ENCODE data around the gene SLC35F4. TPM values are rescaled to one million over a fixed set of nuclear protein-coding genes. Genes with fewer than 3 reads are reported as not detected.

The SLC35F4 gene
- polyA plus RNA-seq, 1 donor from 2014 or later = 21.0 TPM

DNA sequence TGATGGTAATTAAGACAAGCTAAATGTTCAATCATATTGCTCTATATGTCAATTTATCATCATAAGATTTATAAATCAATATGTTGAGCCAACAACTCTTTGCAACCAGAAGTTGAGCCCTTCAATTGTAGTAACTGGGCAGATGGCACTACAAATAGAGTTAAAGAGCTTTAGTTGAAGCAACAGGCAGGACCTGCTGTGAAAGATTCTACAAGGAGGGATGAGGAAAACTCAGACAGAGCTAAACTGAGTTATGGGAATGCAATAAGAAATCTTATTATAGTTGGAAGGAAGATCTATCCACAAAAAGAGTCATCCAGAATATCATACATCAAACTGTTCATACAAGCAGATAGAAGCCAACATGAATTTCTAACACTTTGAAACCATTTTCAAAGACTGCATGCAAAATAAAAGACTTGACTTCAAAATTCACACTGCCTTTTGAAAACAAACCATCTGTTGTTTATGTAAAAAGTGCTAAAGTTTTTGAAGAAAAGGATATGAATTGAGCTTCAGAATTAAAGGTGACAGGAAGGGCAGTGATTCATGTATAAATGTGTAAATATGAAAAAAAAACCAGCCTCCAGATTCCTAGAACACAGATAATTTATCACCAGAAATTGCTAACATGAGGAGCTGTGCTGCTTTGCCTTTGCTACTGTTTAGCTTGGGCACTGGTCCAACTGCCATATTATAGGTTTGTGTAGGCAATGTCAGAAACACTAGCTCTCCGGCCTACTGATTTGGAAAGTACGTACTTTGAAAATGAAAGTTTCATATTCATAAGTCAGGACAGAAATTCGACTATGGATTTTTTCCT, 133.2 kb downstream of the SLC35F4 start:
- Histone ChIP-seq H3K9me2 (ENCODE audit: insufficient read depth, low read length) (no peaks in the 10 kb centered on the region), H3K27ac (ENCODE audit: low read length) (no peak overlapping the region), H3K79me2 (replicated peaks; ENCODE audit: insufficient read depth, low read length) (no peaks in the 10 kb centered on the region), H2AFZ (ENCODE audit: low read depth, low read length) (no peak overlapping the region), H3F3A (ENCODE audit: insufficient read depth, low read length, poor library complexity, severe bottlenecking) (no peaks in the 10 kb centered on the region), H3K4me3 (ENCODE audit: low read length) (no peak overlapping the region), H3K27me3 (ENCODE audit: insufficient read depth, low read depth, low read length) (no peaks in the 10 kb centered on the region), H3K9me3 (ENCODE audit: low read length) (no peaks in the 10 kb centered on the region), H3K9ac (ENCODE audit: low read length) (no peak overlapping the region), H3K36me3 (ENCODE audit: insufficient read depth, low read length) (no peaks in the 10 kb centered on the region), H3K4me2 (ENCODE audit: low read length) (no peak overlapping the region), H4K20me1 (ENCODE audit: insufficient read depth) (no peaks in the 10 kb centered on the region)
- TF ChIP-seq RAD21 (conservative IDR thresholded peaks at IDR 0.05) (no peak), MXI1 (conservative IDR thresholded peaks at IDR 0.05; ENCODE audit: poor library complexity, severe bottlenecking) (no peak), EZH2 (IDR thresholded peaks at IDR 0.05; ENCODE audit: borderline replicate concordance, insufficient read depth, low read length, poor library complexity, severe bottlenecking) (no peak), TAF1 (IDR thresholded peaks at IDR 0.05; ENCODE audit: low read depth) (no peak), POLR2AphosphoS5 (IDR thresholded peaks at IDR 0.05) (no peak), SMC3 (conservative IDR thresholded peaks at IDR 0.05; ENCODE audit: poor library complexity) (no peak), EP300 (conservative IDR thresholded peaks at IDR 0.05; ENCODE audit: poor library complexity, severe bottlenecking) (no peak)
- TF ChIP-seq, protein P1, sequence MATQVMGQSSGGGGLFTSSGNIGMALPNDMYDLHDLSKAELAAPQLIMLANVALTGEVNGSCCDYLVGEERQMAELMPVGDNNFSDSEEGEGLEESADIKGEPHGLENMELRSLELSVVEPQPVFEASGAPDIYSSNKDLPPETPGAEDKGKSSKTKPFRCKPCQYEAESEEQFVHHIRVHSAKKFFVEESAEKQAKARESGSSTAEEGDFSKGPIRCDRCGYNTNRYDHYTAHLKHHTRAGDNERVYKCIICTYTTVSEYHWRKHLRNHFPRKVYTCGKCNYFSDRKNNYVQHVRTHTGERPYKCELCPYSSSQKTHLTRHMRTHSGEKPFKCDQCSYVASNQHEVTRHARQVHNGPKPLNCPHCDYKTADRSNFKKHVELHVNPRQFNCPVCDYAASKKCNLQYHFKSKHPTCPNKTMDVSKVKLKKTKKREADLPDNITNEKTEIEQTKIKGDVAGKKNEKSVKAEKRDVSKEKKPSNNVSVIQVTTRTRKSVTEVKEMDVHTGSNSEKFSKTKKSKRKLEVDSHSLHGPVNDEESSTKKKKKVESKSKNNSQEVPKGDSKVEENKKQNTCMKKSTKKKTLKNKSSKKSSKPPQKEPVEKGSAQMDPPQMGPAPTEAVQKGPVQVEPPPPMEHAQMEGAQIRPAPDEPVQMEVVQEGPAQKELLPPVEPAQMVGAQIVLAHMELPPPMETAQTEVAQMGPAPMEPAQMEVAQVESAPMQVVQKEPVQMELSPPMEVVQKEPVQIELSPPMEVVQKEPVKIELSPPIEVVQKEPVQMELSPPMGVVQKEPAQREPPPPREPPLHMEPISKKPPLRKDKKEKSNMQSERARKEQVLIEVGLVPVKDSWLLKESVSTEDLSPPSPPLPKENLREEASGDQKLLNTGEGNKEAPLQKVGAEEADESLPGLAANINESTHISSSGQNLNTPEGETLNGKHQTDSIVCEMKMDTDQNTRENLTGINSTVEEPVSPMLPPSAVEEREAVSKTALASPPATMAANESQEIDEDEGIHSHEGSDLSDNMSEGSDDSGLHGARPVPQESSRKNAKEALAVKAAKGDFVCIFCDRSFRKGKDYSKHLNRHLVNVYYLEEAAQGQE (IDR thresholded peaks at IDR 0.05; ENCODE audit: borderline replicate concordance) = no peak
- TF ChIP-seq, protein P2, sequence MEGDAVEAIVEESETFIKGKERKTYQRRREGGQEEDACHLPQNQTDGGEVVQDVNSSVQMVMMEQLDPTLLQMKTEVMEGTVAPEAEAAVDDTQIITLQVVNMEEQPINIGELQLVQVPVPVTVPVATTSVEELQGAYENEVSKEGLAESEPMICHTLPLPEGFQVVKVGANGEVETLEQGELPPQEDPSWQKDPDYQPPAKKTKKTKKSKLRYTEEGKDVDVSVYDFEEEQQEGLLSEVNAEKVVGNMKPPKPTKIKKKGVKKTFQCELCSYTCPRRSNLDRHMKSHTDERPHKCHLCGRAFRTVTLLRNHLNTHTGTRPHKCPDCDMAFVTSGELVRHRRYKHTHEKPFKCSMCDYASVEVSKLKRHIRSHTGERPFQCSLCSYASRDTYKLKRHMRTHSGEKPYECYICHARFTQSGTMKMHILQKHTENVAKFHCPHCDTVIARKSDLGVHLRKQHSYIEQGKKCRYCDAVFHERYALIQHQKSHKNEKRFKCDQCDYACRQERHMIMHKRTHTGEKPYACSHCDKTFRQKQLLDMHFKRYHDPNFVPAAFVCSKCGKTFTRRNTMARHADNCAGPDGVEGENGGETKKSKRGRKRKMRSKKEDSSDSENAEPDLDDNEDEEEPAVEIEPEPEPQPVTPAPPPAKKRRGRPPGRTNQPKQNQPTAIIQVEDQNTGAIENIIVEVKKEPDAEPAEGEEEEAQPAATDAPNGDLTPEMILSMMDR (IDR thresholded peaks at IDR 0.05; ENCODE audit: poor library complexity, severe bottlenecking) = no peak

DNA sequence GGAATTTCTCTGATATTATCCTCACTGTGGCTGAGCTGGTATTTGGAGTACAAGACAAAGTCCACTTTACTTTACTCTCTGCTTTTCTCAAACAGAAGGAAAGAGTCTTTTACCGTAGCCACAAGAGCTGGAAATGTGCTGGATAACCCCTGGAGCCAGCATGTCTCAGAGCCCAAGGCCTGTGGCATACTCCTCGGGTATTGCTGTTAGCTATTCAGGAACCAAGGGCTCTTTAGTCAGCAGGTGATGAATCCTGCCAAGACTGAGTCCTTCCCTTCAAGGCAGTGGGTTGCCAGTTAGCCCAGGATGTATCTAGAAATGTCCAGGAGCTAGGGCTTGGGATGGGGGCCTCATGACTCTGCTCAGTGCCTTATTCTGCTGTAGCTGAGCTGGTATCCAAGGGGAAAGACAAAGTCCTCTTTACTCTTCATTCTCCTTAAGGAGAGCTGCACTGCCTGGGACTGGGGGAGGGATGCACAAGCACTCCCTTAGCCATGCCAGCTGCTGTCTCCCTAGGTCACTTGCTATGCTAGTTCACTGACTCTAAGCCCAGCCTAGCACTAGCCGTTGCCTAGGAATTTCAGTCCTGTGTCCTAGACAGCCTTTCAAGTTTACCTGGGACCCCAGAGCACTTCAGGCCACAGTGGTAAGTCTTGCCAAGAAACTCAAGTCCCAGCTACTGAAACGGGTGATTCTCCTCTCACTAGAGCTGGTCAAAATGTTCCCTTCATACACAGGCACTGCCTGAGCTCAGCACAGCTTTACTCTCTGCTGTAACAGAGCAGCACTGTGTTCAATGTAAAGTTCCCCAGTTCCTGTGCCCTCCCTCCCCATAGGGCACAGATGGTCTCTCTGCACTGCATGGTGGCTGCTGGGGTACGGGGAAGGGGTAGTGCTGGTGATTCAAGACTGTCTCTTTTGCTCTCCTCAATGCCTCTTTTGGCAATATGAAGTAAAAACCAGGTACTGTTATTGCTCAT, 136.4 kb downstream of the SLC35F4 start:
- Histone ChIP-seq H3K4me2 (ENCODE audit: low read length) (no peak overlapping the region), H3K27ac (ENCODE audit: low read length) (no peak overlapping the region), H3F3A (ENCODE audit: insufficient read depth, low read length, poor library complexity, severe bottlenecking) (no peaks in the 10 kb centered on the region), H4K20me1 (ENCODE audit: insufficient read depth) (no peaks in the 10 kb centered on the region), H3K9me2 (ENCODE audit: insufficient read depth, low read length) (no peaks in the 10 kb centered on the region), H3K27me3 (ENCODE audit: insufficient read depth, low read depth, low read length) (no peaks in the 10 kb centered on the region), H3K9ac (ENCODE audit: low read length) (no peak overlapping the region), H3K36me3 (ENCODE audit: insufficient read depth, low read length) (no peaks in the 10 kb centered on the region), H3K9me3 (ENCODE audit: low read length) (no peaks in the 10 kb centered on the region), H3K4me3 (ENCODE audit: low read length) (no peak overlapping the region), H3K79me2 (replicated peaks; ENCODE audit: insufficient read depth, low read length) (no peaks in the 10 kb centered on the region), H2AFZ (ENCODE audit: low read depth, low read length) (no peak overlapping the region)
- no peak for TF ChIP-seq RAD21 (conservative IDR thresholded peaks at IDR 0.05)
- no peak for TF ChIP-seq POLR2AphosphoS5 (IDR thresholded peaks at IDR 0.05)
- TF ChIP-seq EZH2 (IDR thresholded peaks at IDR 0.05; ENCODE audit: borderline replicate concordance, insufficient read depth, low read length, poor library complexity, severe bottlenecking) = no peak
- no peak for TF ChIP-seq MXI1 (conservative IDR thresholded peaks at IDR 0.05; ENCODE audit: poor library complexity, severe bottlenecking)
- no peak for TF ChIP-seq TAF1 (IDR thresholded peaks at IDR 0.05; ENCODE audit: low read depth)
- TF ChIP-seq EP300 (conservative IDR thresholded peaks at IDR 0.05; ENCODE audit: poor library complexity, severe bottlenecking) = no peak
- no peak for TF ChIP-seq SMC3 (conservative IDR thresholded peaks at IDR 0.05; ENCODE audit: poor library complexity)
- TF ChIP-seq, protein P2 (IDR thresholded peaks at IDR 0.05; ENCODE audit: poor library complexity, severe bottlenecking) = no peak
- TF ChIP-seq, protein P1 (IDR thresholded peaks at IDR 0.05; ENCODE audit: borderline replicate concordance) = no peak

All from neural cell (in vitro differentiated cells).